HG03139 (cell line): ENCODE measurements around the gene TMEM250.

Experiments used
- ATAC-seq: cut with Tn5 transposase; IDR thresholded peaks from one replicate; pipeline ENCODE4 v1.9.1; 2021; ENCODE audit not compliant: unreplicated experiment

The TMEM250 gene

GRCh38 chr9:136096505-136097001 is 22.1 kb downstream of the TMEM250 start:
- no peak for ATAC-seq

- ATAC-seq = no peak
Measured at GRCh38 chr9:136095070-136096058, 23.3 kb downstream of the TMEM250 start, which contains the start of gene NACC2. Gene NACC2 (minus strand): TSS chr9:136095289. CDS start chr9:136050521, 44,768 bp downstream.

- ATAC-seq = no peak
Measured at GRCh38 chr9:136093995-136094881, 24.4 kb downstream of the TMEM250 start.

GRCh38 chr9:136093346-136093986 is 25.2 kb downstream of the TMEM250 start:
- no peak for ATAC-seq

- no peak for ATAC-seq
Measured at GRCh38 chr9:136092741-136093140, 25.9 kb downstream of the TMEM250 start.

GRCh38 chr9:136092353-136092650 is 26.4 kb downstream of the TMEM250 start:
- no peak for ATAC-seq

GRCh38 chr9:136091582-136092352 is 26.9 kb downstream of the TMEM250 start:
- ATAC-seq = no peak

GRCh38 chr9:136090768-136091581 is 27.7 kb downstream of the TMEM250 start:
- ATAC-seq = no peak

- ATAC-seq = no peak
Measured at GRCh38 chr9:136090056-136090735, 28.5 kb downstream of the TMEM250 start.

- ATAC-seq = no peak
Measured at GRCh38 chr9:136089697-136090045, 29.0 kb downstream of the TMEM250 start.

- ATAC-seq = no peak
Measured at GRCh38 chr9:136088939-136089696, 29.6 kb downstream of the TMEM250 start.

- ATAC-seq = no peak
Measured at GRCh38 chr9:136088481-136088938, 30.2 kb downstream of the TMEM250 start.

- ATAC-seq = no peak
Measured at GRCh38 chr9:136087741-136088480, 30.8 kb downstream of the TMEM250 start.

- no peak for ATAC-seq
Measured at GRCh38 chr9:136086951-136087740, 31.5 kb downstream of the TMEM250 start.

- no peak for ATAC-seq
Measured at GRCh38 chr9:136086213-136086881, 32.3 kb downstream of the TMEM250 start.

GRCh38 chr9:136085815-136086212 is 32.9 kb downstream of the TMEM250 start:
- ATAC-seq = no peak
